Pulmonary artery endothelial cell (primary cell): ENCODE data around the gene LTC4S. TPM values are rescaled to one million over a fixed set of nuclear protein-coding genes. Genes with fewer than 3 reads are reported as not detected.
"Not testable (repeated sequence)": the region's sequence is repeated elsewhere in the genome, so short reads cannot be mapped to it uniquely, and the experiment has no call there.

Experiments used
- DNase-seq: peaks from one replicate; pipeline ENCODE4 v3.0.0-alpha.2; 2011; ENCODE audit warnings: low read depth, low spot score
- total RNA-seq: library from RNA; depleted of rRNA; stranded (reverse); fragments of >200 nt; gene quantifications from 2 replicates; pipeline ENCODE4 v1.2.3, GENCODE V29; 2014

Gene LTC4S
- total RNA-seq, 1 donor from 2014 or later = 0.66 TPM

GRCh38 chr5:179823937-179824744, 30.4 kb downstream of the LTC4S start:
- no peak for DNase-seq

- no peak for DNase-seq
These were observed 30.9 kb downstream of the LTC4S start for GRCh38 chr5:179824745-179825112.

GRCh38 chr5:179825655-179826182, 31.9 kb downstream of the LTC4S start:
- DNase-seq = no peak

- no peak for DNase-seq
These were observed 33.9 kb downstream of the LTC4S start for GRCh38 chr5:179827680-179828079.

GRCh38 chr5:179828756-179829421, 35.1 kb downstream of the LTC4S start:
- DNase-seq = no peak

GRCh38 chr5:179829732-179830435, 36.1 kb downstream of the LTC4S start:
- no peak for DNase-seq

- no peak for DNase-seq
These were observed 37.2 kb downstream of the LTC4S start for GRCh38 chr5:179830818-179831468.

- no peak for DNase-seq
These were observed 38.4 kb downstream of the LTC4S start for GRCh38 chr5:179832039-179832745.

- DNase-seq = no peak
These were observed 39.4 kb downstream of the LTC4S start for GRCh38 chr5:179833056-179833708.

- DNase-seq = no peak
These were observed 39.9 kb downstream of the LTC4S start for GRCh38 chr5:179833709-179834070.

GRCh38 chr5:179834120-179834519, 40.3 kb downstream of the LTC4S start:
- DNase-seq = no peak

GRCh38 chr5:179834871-179835270, 41.1 kb downstream of the LTC4S start:
- DNase-seq = not testable (repeated sequence)

GRCh38 chr5:179836225-179837019, 42.6 kb downstream of the LTC4S start:
- DNase-seq = no peak

- no peak for DNase-seq
These were observed 43.6 kb downstream of the LTC4S start for GRCh38 chr5:179837076-179838011.

- no peak for DNase-seq
These were observed 45.8 kb downstream of the LTC4S start for GRCh38 chr5:179839328-179840256.

- DNase-seq = no peak
These were observed 46.5 kb downstream of the LTC4S start for GRCh38 chr5:179840321-179840720.

GRCh38 chr5:179840766-179841165, 47.0 kb downstream of the LTC4S start:
- no peak for DNase-seq
